COLO829 (cell line): ENCODE results near the gene C19orf25.
"Not testable (repeated sequence)": the region's sequence is repeated elsewhere in the genome, so short reads cannot be mapped to it uniquely, and the experiment has no call there.

Source experiments
- DNase-seq: peaks from one replicate; pipeline ENCODE4 v3.0.0; 2012; ENCODE audit warnings: low spot score

C19orf25 gene

DNA sequence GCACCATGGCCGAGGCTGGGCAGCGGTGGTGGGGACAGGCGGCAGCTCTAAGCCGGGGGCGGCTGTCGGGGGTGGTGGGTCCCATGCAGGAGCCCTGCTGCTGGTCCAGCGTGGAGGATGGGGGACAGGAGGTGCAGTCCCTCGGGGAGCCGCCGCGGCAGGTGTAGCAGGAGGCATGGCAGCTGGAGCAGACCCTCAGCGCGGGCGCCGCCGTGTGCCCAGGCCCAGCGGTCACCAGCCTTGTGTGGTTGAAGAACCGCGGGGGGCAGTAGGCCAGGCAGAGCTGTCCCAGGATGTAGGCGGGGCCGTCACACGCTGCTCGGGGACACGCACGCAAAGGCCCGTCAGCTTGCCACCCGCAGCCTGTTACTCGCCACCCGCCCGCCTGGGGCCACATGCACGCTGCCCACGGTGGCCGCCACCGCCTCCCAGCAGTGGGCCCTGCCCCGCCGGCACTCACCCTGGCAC lies 2.9 kb upstream of the C19orf25 start:
- no peak for DNase-seq

DNA sequence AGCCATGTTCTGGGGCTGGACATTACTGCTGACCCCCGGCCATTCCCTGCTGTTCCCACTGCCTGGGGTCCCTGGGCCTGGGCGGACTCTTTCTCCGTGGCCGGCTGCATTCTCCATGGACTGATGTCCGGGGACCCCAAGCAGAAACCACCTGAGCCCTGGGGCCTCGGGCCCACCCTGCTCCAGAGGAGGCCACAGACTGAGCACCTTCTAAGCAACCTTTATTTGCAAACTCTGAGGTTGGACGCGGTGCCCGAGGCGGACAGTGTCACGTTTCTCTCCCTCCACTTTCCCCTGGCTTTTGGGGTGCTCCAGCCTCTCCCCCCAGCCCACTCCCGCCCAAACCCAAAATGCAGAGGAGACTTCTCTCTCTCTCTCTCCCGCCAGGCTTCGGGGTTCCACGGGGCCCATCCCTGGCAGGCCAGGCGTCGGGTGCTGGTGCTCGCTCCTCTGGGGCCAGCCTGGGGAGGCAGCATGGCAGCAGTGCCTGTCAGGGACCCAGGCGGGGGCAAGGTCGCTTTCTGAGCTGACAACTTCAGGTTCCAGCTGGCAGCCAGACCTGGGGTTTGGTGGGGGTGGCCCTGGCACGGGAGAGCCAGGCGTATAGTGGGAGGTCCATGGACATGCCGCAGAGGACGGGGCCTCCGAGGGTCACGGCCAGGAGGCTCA lies 2.3 kb upstream of the C19orf25 start:
- DNase-seq: no peak

DNA sequence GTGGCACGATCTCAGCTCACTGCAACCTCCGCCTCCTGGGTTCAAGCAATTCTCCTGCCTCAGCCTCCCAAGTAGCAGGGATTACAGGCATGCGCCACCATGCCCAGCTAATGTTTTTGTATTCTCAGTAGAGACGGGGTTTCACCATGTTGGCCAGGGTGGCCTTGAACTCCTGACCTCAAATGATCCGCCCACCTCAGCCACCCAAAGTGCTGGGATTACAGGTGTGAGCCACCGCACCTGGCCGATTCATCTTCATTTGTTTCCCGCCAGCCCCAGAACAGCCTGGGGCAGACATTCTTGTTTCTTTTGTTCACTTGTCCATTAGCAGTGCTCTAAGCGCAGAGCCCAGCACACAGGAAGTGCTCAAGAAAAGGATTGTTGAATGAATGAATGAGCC lies 2.0 kb downstream of the C19orf25 start:
- not testable (repeated sequence) for DNase-seq

DNA sequence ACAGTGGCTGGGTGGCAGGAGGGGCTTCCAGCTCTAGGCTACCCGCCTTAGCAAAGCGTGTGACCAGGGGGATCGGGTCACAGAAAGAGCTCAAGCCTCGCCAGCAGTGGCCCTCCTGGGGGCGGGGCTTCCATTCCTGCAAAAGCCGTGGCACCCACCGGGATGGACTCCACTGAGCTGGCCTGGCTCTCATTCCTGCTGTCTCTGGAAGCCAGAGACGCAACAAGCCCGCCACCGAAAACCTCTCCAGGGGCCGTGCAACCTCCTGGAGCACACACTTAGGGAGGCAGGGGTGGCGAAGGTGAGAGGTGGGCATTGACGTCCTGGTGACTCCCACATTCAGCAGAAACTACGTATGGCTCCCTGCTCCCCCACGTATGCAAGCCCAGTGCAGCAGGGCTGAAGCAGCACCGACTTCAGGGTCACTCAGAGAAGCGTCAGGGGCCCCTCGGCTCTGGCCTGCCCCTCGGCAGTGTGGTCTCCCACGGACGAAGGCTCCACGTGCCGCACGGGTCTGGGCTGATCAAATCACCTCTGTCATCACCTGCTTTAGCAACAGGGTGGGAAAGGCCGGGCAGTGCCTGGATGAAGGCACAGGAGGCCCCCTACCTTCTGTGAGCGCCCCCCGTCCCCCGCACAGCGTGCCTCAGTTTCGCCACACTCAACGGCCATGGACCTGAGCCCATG lies 3.1 kb downstream of the C19orf25 start:
- DNase-seq: no peak

DNA sequence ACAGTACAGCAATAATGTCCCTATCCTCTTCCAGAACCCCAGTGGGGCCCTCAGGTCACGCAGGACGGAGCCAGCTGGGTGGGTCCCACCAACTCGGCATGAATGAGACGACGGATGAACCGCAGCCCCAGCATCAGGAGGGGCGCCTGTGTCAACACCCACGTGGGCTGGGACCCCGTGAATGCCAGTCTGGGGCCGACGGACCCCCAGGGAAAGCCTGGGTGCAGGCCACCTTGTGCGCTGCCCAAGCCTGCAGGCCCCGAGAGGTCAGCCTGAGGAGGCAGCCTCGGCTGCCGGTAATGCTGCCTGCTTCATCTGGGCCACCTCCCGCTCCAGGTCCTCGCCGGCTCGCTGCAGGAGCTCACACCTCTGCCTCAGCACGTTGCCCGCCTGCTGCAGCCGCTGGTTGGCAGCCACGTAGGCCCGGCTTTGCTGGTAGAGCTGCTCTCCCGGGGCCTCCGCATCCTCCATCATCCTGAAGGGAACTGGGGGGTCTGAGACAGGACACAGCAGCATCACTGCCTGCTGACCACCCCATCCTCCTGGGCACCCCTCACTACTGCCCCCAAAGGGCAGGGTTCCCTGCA lies 4.2 kb downstream of the C19orf25 start:
- no peak for DNase-seq

DNA sequence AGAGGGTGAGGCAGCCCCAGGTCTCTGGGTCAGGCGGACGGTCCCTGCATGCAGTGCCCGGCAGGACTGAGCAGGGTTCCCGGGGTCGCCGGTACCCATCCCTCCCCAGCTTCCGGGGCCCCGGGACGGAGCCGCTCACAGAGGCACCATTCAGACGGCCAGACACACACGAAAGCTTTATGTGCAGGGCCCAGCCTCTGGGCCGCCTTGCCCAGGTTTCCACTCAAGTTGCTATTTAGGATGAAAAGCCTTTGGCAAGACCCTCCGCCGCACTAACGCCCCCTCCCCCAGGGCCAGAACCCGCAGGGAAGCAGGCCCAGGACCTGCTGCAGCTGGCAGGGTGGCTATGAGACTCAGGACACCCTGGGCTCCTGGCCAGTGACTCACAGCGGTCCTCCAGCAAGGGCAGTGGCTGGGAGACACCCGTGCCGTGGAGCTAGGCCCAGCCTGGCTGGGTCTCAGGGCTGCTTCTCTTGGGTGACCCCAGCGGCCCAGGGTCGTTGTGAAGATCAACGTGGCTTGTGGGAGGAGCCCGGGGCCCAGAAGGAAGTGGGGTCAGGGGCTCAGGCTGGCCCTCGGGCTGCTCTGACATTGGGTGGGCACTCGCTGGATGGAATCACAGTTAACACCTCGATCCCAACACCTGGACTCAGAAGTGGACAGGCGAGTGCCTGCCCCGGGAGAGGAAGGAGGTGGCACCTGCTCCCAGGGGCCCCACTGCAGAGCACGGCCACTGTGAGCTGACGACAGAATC lies 4.8 kb downstream of the C19orf25 start:
- DNase-seq: no peak

DNA sequence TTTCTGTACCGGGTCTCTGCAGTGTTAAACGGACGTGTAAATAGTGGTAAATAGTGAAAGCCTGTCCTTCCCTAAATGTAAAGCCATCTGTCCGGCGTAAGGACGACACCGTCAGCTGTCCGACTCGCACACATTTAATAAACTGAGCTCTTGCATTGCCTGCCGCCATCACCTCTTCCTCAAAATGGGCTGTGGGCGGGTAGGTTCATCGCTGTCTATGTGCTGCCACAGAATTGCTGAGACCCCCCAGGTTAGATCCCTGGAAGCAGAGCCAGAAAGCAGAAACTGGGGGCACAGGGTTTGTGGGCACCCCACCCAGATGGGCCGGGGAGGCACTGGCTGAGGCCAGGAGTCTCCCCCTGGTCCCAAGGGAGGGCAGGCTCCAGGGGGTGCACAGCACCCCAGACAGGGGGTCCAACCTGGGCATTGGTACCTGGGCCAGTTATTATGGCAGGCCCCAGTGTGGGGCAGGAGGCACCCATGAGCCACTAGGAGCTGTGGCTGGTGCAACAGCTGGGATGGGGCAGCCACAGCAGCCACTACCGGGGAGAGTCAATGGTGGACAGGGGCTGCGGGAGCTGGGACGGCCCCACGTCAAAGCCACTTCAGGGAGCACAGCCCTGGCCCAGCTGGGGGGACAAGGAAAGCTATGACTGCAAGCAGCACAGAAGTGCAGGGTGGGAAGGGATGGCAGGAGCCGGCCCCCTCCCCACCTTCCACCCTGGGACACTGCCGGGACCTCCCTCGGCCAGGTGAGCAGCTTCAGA lies 5.7 kb downstream of the C19orf25 start:
- DNase-seq: no peak

DNA sequence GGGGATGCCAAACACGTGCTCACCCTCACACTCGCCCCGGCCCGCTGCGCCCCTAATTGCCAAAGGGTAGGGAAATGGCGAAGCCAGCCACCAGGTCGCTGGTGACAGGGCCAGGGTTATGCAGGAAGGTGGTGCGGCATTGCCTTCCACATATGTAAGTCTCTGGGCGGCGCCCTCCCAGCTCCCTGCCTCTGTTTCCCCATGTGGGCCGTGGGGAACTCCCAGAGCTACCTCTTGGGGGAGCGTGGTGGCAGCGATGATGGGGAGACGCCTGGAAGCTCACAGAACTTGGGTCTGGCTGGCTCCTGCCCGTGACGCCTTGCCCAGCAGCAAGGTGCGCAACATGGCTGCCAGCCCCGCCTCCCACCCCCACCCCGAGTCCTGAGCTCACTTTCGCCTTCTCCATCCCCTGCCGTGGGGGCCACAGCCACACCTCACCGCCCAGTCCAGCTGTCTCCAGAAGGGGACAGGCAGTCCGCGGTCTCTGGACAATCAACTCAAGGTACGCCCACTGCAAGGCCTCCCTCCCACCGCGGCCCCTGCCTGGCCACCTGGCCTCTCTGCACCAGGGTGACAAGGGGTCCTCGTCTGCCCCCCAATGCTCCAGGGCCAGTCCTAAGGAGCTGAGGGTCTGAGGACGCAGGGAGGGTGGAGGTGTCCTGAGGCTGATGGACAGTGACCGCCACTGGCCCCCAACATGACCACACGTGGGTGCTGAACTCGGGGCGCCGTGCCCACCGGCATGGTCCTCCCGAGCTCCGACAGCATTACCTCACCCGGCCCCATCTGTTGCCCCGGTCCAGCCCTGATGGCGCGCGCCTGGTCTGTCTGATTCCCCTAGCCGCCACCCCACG lies 6.6 kb downstream of the C19orf25 start:
- DNase-seq: no peak

DNA sequence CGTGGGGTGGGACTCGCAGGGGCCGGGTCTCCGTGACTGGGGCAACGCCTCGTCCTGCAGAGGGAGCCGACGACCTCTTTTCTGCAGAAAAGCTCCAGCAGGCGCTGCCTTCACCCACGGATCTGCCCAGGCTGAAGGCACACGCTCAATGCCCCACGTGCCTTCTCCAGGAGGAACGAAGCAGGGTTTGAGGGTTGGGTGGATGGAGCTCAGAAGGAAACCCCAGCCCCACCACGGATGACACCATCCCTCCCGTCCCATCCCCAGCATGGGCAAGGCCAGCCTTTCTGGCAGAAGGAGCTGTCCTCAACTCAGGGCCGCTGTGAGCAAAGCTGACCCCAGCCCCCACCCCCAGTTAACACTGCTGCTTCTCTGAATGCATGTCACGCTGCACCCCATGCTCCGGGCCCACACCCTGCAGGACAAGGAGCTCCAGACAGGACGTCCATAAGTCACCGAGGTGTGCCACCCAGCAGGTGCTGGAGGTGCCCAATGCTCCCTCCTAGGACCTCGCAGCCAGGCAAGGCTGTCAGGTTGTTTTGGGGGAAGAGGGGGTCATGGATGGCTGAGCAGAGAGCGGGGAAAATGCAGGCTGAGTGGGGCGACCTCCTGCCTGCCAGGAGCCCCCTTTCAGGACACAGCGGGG lies 7.4 kb downstream of the C19orf25 start:
- DNase-seq: no peak

DNA sequence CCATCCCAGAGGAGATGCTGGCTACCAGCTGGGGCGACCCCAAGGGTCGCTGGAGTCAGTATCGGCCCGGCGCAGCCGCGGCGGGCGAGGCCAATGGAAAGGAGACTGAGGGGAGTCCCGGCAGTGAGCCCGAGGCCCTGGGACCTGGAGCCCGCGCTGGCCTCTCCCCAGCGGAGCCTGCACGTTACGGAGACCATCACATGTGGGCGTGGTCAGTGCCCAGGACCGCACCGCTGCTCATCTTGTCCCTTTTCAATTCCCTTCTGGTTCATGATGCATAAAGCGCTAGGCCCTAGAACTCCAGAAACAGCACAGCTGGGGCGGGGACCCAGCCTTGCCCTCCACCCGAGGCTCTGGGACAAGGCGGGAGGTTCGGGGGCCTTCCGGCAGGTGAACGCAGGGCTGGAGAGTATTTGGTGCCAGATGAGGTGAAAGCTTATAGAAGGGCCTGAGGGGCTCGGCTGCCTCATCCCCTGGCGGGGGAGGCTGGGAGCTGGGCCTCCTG lies 8.0 kb downstream of the C19orf25 start:
- DNase-seq: no peak

DNA sequence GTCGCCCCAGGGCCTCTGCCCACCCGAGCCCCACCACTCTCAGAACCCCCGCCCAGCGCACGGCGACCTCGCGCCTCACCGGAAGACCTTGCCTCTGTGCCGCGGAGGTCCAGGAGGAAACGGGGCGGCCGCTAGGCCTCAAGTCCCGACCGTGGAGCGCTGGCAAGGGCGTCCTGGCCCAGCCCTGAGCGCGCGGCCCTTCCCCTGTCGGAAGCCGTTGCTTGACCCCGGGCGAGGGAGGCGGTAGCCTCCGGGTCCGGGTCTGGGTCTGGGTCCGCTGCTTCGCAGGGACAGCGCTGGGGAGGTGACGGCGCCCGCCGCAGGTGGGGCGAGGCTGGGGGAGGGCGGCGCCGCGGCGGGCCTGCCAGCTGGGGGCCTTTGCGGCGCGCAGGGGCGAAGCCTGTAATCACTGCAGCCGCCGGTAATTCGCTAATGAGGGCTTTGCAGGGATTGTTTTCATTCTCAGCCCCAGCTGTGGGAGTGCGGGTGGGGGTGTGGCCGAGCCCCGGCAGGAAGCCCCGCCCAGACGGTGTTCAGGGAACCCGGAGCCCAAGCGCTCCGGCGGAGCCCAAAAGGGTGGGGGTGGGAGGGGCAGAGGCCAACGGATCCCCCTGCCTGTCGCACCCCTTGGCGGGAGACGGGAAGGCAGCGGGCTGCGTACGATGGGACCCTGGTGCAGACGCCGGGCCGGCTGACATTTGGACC lies 8.6 kb downstream of the C19orf25 start:
- no peak for DNase-seq

DNA sequence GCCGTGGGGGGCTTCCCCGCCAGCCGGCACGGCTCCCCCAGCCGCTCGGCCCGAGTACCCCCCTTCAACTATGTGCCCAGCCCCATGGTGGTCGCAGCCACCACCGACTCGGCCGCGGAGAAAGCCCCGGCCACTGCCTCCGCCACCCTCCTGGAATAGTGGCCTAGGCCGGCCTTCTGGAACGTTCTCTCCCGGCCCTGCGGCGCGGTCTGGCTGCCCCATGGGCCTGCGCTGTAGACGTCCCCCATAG lies 9.0 kb downstream of the C19orf25 start:
- DNase-seq: no peak

DNA sequence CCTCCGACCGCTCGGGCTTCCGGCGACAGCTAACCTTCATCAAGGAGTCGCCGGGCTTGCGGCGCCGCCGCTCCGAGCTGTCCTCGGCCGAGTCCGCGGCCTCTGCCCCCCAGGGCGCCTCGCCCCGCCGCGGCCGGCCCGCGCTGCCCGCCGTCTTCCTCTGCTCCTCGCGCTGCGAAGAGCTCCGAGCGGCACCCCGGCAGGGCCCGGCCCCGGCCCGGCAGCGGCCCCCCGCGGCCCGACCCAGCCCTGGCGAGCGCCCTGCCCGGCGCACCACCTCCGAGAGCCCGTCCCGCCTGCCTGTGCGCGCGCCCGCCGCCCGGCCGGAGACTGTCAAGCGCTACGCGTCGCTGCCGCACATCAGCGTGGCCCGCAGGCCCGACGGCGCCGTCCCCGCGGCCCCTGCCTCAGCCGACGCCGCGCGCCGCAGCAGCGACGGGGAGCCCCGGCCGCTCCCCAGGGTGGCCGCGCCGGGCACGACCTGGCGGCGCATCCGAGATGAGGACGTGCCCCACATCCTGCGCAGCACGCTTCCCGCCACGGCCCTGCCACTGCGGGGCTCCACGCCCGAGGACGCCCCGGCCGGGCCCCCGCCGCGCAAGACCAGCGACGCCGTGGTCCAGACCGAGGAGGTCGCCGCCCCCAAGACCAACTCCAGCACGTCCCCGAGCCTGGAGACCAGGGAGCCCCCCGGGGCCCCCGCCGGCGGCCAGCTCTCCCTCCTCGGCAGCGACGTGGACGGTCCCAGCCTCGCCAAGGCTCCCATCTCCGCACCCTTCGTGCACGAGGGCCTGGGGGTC lies 9.6 kb downstream of the C19orf25 start:
- DNase-seq: no peak

DNA sequence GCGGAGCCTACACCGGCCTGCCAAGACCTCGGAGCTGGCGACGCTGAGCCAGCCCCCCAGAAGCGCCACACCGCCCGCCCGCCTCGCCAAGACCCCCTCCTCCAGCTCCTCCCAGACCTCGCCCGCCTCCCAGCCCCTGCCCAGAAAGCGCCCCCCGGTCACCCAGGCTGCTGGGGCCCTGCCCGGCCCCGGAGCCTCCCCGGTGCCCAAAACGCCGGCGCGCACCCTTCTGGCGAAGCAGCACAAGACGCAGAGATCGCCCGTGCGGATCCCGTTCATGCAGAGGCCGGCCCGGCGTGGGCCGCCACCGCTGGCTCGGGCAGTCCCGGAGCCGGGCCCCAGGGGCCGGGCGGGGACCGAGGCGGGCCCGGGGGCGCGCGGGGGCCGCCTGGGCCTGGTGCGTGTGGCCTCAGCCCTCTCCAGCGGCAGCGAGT lies 10.2 kb downstream of the C19orf25 start:
- no peak for DNase-seq

DNA sequence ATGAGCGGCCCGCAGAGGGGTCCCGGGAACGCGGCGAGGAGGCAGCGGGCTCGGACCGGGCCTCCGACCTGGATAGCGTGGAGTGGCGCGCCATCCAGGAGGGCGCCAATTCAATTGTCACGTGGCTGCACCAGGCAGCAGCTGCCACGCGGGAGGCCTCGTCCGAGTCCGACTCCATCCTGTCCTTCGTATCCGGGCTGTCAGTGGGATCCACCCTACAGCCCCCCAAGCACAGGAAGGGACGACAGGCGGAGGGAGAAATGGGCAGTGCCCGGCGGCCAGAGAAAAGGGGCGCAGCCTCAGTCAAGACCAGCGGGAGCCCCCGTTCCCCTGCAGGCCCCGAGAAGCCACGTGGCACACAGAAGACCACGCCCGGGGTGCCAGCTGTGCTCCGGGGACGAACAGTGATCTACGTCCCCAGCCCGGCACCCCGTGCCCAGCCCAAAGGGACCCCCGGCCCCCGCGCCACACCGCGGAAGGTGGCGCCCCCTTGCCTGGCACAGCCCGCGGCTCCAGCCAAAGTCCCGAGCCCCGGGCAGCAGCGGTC lies 10.7 kb downstream of the C19orf25 start:
- no peak for DNase-seq

DNA sequence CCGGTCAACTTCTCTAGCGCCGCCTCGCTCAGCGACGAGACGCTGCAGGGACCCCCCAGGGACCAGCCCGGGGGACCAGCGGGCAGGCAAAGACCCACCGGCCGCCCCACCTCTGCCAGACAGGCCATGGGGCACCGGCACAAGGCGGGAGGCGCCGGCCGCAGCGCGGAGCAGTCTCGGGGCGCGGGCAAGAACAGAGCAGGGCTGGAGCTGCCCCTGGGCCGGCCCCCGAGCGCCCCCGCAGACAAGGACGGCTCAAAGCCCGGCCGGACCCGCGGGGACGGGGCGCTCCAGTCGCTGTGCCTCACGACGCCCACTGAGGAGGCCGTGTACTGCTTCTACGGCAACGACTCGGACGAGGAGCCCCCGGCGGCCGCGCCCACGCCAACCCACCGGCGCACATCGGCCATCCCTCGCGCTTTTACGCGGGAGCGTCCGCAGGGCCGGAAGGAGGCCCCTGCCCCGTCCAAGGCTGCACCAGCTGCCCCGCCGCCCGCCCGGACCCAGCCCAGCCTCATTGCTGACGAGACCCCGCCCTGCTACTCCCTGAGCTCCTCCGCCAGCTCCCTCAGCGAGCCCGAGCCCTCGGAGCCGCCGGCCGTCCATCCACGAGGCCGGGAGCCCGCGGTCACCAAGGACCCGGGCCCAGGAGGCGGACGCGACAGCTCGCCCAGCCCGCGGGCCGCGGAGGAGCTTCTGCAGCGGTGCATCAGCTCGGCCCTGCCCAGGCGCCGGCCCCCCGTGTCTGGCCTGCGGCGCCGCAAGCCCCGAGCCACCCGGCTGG lies 11.3 kb downstream of the C19orf25 start:
- no peak for DNase-seq

DNA sequence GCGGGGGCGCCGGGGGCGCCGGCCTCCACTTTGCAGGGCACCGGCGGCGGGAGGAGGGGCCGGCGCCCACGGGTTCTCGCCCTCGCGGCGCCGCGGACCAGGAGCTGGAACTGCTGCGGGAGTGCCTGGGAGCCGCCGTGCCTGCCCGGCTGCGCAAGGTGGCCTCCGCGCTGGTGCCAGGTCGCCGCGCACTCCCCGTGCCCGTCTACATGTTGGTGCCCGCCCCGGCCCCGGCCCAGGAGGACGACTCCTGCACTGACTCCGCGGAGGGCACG lies 11.9 kb downstream of the C19orf25 start:
- DNase-seq: no peak
